ENCODE measurements around the gene SPACDR. TPM values are rescaled to one million over a fixed set of nuclear protein-coding genes. Genes with fewer than 3 reads are reported as not detected.
A peak's percentile ranks its signal among the peaks of the same experiment; 100 is the strongest.

SPACDR gene
- total RNA-seq, 6 experiments from 2014 or later: not detected

GRCh38 chr7:100485471-100485876, 21.4 kb upstream of the SPACDR start:
- no peak overlapping the region for H3K27ac ChIP-seq
- H3K4me1 ChIP-seq: peaks cover 0 to 8% (median 0%) of the 10 kb centered on the region in 4 donors
- ATAC-seq: no peak
- no peaks in the 10 kb centered on the region for H3K9me3 ChIP-seq
- intact Hi-C loops (cut with DNase I): no loop called here
- H3K27me3 ChIP-seq: no peaks in the 10 kb centered on the region
- no peak for DNase-seq
- no peaks in the 10 kb centered on the region for H3K36me3 ChIP-seq
- 50% methylated on average over 3 of the region's 4 CpGs for WGBS (ENCODE audit: insufficient coverage, low coverage, low lambda C conversion rate, missing lambda C conversion rate)
- H3K4me3 ChIP-seq: no peak overlapping the region
- TF ChIP-seq POLR2A (IDR thresholded peaks at IDR 0.05) (no peak), CTCF (IDR thresholded peaks at IDR 0.05) (no peak)

- intact Hi-C loops (cut with DNase I): no loop called here
- H3K27me3 ChIP-seq: no peaks in the 10 kb centered on the region
- H3K36me3 ChIP-seq: no peaks in the 10 kb centered on the region
- ATAC-seq (no peak), DNase-seq (no peak)
- H3K9me3 ChIP-seq: no peaks in the 10 kb centered on the region
- peaks cover 0 to 8% (median 1%) of the 10 kb centered on the region in 4 donors for H3K4me1 ChIP-seq
- no peak overlapping the region for H3K27ac ChIP-seq
- 79% methylated on average over 3 of the region's 6 CpGs for WGBS (ENCODE audit: insufficient coverage, low coverage, low lambda C conversion rate, missing lambda C conversion rate)
- H3K4me3 ChIP-seq: no peak overlapping the region
- no peak for TF ChIP-seq CTCF (IDR thresholded peaks at IDR 0.05)
- no peak for TF ChIP-seq POLR2A (IDR thresholded peaks at IDR 0.05)
Observed at GRCh38 chr7:100484673-100485045, 20.6 kb upstream of the SPACDR start.

- DNase-seq: peak in 1 of 3 donors; percentile 51
- intact Hi-C loops (cut with DNase I): no loop called here
- 71% methylated on average over 17 of the region's 45 CpGs for WGBS (ENCODE audit: insufficient coverage, low coverage, low lambda C conversion rate, missing lambda C conversion rate)
- no peaks in the 10 kb centered on the region for H3K36me3 ChIP-seq
- H3K4me1 ChIP-seq: peaks cover 0 to 13% (median 3%) of the 10 kb centered on the region in 4 donors
- H3K27ac ChIP-seq: peak within 1 kb of the TSS in 1 of 3 donors; percentile 18
- H3K4me3 ChIP-seq: peak within 1 kb of the TSS; percentile 53 to 63 (median 53)
- TF ChIP-seq CTCF (IDR thresholded peaks at IDR 0.05): no peak
- no peak for TF ChIP-seq POLR2A (IDR thresholded peaks at IDR 0.05)
- H3K9me3 ChIP-seq: no peaks in the 10 kb centered on the region
- no peaks in the 10 kb centered on the region for H3K27me3 ChIP-seq
- ATAC-seq: peak; percentile 10 to 47 (median 19)
Observed at GRCh38 chr7:100483722-100484672, 19.9 kb upstream of the SPACDR start, which contains the start of gene NYAP1. NYAP1 (plus strand) TSS chr7:100483927; CDS start chr7:100485312, 1,385 bp downstream.

GRCh38 chr7:100483090-100483721, 19.1 kb upstream of the SPACDR start:
- H3K27ac ChIP-seq: peak overlapping the region in 1 of 3 donors; percentile 18
- peak; percentile 71 to 74 (median 73) for DNase-seq
- H3K9me3 ChIP-seq: no peaks in the 10 kb centered on the region
- whole genome bisulfite sequencing (ENCODE audit: insufficient coverage, low coverage, low lambda C conversion rate, missing lambda C conversion rate): 0% methylated on average over 4 of the region's 79 CpGs
- ATAC-seq: peak; percentile 64 to 70 (median 67)
- no peaks in the 10 kb centered on the region for H3K36me3 ChIP-seq
- intact Hi-C loops (cut with DNase I): no loop called here
- peak overlapping the region; percentile 53 to 63 (median 53) for H3K4me3 ChIP-seq
- no peaks in the 10 kb centered on the region for H3K27me3 ChIP-seq
- TF ChIP-seq POLR2A (IDR thresholded peaks at IDR 0.05) (no peak), CTCF (IDR thresholded peaks at IDR 0.05) (peak; percentile 77 to 99 (median 90))
- H3K4me1 ChIP-seq: peaks cover 0 to 13% (median 3%) of the 10 kb centered on the region in 4 donors
